GM21529 (cell line): ENCODE measurements around the gene OR4F15.

ENCODE experiments used
- ATAC-seq: cut with Tn5 transposase; IDR thresholded peaks from one replicate; pipeline ENCODE4 v1.9.1; 2021; ENCODE audit not compliant: unreplicated experiment

OR4F15 gene

DNA sequence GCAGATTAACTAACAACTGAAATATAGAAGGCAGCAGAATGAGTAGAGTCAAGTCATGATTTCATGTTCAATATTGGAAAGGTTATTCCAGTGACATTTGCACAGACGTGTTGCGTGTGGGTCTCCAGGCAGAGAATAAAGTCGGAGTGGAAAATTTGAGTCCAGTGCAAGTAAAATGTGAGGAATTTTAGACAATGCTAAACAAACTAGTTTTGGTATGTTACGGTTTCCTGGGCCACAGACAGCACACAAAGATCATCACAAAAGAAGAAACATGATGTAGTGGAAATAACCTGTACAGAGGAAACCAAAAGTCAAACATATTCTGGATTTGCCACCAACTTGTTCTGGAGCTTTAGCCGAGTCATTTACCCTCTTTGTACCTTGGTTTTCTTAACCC lies 8.3 kb upstream of the OR4F15 start:
- no peak for ATAC-seq

DNA sequence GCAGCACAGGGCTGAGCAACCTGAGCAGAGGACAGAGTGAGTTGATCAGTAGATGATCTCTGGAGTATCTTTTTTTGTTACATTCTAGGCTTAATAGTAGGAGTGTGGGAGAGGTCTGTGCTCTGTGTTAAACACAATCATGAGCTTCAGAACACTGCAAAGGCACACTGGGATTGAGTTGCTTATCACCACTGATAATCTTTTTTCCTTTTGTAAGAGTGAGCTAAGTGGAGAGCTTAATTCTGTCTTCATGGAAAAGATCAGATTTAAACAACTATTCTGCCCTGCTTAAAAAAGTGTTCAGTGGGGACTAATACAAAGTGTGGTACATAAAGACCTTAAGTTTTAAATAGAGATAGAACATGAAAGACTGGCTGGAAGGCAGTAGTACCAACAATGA lies 7.6 kb upstream of the OR4F15 start:
- ATAC-seq: no peak

DNA sequence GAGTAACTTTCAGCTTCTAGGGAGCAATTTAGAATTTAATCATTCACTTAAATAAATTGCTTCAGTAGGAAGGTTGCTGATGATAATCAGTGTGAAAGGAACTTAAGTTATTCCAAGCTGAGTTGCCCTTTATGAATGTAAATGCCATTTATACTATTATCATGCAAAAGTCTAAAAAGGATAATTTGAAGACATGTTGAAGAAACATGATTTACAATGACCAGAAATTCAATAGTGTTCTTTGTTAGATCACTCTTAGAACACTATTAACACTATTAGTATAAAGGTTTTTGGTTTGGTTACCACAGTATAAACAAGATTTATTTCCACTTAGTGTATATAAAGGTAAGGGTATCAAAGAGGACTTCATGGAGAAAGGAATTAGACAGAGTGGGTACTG lies 7.1 kb upstream of the OR4F15 start:
- no peak for ATAC-seq

DNA sequence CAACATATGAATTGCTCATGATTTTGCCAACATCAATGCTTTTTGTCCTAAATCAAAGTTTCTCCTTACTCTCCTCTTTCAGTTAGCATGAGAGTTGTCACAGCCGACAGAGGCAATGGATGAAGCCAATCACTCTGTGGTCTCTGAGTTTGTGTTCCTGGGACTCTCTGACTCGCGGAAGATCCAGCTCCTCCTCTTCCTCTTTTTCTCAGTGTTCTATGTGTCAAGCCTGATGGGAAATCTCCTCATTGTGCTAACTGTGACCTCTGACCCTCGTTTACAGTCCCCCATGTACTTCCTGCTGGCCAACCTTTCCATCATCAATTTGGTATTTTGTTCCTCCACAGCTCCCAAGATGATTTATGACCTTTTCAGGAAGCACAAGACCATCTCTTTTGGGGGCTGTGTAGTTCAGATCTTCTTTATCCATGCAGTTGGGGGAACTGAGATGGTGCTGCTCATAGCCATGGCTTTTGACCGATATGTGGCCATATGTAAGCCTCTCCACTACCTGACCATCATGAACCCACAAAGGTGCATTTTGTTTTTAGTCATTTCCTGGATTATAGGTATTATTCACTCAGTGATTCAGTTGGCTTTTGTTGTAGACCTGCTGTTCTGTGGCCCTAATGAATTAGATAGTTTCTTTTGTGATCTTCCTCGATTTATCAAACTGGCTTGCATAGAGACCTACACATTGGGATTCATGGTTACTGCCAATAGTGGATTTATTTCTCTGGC lies 6.2 kb upstream of the OR4F15 start:
- no peak for ATAC-seq

DNA sequence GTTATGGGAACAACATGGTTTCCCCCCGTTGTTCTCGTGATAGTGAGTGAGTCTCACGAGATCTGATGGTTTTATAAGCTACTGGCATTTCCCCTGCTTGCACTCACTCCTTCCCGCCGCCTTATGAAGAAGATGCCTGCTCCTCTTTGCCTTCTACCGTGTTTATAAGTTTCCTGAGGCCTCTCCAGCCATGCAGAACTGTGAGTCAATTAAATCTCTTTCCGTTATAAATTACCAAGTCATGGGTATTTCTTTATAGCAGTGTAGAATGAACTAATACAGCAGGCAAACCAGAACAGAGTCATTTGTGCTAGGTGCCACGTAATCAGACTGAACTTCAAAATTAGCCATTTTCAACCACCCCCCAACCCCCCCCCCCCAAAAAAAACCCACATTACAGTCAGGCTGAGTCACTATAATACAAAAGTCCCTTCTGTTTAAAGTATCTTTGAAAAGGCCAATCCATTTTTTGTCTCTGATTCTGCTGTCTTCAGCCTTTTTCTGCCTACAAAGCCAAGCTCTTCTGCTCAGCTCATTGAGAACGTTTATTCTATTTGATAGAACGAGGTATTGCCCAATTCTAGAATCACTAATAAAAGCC lies 4.6 kb upstream of the OR4F15 start:
- ATAC-seq: no peak

DNA sequence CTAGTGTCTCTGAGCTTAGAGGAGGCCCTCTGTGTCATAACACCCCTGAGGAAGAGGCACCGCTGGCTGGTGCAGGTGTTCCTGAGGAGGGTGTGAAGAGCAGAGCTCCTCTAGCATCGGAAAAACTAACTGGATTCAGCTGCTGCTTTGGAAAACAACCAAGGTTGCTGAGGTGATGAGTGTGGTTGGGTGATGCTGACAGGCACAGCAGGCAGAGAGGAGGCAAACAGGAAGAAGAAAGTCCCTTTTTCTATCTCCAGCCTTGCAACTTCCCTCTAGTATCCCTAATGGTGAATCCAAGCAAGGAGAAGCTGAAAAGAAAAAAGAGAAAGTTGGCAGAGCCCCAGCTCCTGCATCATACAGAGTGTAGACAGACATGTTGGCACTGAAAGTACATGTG lies 3.8 kb upstream of the OR4F15 start:
- no peak for ATAC-seq

DNA sequence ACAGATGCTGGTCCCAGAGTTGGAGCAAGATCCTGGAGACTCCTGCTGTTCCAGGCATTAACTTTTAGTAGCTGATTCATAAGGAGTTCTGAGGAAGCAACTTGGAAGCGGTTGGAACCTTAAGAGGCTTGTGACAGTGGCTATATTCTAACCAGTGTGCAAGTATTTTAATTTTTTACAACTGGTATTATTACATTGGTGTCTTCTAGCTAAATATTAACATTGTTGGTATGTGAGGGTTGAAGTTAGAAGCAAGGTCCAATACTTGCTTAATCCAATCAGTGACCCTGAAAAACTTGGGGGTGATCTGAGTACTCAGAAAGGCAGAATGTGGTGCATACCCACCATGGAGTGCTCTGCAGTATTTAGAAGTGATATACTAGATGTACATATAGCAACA lies 1.5 kb upstream of the OR4F15 start:
- ATAC-seq: no peak

DNA sequence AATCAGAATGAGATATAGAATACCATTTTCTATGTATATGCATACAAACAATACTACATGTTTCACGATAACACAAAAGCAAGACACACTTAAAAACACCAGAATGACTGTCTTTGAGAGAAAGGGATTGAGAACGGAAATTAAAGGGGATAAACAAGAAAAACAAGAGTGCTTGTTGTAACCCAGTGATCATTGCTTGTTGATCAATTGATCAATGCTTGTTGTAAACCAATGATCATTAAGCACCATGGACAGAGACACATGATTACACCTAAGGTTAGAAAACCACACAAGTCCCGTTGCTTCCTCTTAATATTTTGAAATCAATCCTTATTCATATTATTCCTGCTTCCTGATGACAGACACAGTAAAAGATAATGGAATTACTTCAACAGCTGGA lies 1.1 kb upstream of the OR4F15 start:
- no peak for ATAC-seq

DNA sequence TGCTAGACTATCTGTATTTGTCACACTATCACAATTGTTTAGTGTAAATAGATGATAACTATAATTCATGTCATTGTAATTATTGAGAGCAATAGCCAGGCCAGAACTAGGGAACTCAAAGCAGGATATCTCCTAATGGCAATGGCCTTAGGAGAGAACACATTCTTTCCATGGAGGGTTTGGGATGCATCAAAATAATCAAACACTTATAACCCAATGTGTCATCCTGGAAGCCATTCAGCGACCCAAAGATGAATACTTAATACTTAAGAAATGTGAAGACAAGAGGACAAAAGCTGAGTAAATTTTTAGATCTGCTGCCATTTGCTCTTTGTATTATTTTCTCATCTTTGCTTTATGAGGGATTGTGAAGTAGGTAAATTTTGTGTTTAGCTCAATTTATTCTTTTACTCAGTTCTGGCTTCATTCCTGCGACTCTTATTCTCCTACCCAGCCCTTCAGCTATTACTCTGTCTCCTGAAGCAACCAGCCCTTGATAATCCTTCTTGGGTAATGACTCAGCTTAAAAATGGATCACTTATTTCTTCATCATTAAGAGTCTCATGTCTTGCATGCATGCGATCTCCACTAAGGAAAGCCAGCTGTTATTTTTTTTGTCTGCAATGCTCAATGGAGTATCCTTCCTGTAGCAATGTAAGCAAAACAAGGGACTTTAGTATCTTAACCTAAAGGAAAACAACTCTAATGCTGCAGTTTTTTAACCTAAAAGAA lies 2.0 kb downstream of the OR4F15 start:
- no peak for ATAC-seq

DNA sequence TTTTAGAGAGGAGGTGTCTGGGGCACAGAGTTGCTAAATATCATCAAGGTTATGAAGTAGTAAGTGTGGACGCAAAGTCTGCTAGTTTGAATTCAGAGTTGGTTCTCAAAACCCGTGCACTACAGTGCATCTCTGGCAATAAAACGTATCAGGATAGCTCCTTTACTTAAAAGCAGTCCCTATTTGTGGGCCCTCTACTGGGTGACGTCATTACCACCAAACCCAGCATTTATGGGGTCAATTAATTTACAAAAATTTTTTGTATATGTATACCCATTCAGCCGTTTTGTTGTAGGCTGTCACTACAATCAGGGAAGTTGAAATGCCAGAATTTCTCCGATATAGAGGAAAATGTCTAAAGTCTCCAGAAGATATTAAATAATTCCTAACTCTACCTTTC lies 8.8 kb downstream of the OR4F15 start:
- no peak for ATAC-seq

DNA sequence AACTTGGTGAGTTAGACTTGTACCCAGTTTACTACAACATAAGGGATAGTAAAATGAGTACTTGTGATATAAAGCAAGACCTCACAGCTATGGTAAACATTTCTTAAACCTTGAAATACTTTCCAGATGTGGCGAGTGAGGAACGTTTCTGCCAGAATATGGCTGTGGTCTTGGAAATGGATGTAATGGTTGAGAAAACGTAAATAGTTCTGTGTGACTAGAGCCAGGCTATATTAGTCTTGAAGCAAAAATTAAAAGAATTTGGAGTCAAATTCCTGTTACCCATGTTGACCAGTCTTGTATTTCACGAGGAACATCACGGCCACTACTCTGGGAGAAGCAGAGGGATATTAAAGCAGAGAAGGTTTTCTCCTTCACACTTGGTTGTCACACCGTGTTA lies 15.3 kb downstream of the OR4F15 start:
- ATAC-seq: no peak

DNA sequence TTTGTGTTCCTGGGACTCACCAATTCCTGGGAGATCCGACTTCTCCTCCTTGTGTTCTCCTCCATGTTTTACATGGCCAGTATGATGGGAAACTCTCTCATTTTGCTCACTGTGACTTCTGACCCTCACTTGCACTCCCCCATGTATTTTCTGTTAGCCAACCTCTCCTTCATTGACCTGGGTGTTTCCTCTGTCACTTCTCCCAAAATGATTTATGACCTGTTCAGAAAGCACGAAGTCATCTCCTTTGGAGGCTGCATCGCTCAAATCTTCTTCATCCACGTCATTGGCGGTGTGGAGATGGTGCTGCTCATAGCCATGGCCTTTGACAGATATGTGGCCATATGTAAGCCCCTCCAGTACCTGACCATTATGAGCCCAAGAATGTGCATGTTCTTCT lies 16.8 kb downstream of the OR4F15 start:
- ATAC-seq: no peak

DNA sequence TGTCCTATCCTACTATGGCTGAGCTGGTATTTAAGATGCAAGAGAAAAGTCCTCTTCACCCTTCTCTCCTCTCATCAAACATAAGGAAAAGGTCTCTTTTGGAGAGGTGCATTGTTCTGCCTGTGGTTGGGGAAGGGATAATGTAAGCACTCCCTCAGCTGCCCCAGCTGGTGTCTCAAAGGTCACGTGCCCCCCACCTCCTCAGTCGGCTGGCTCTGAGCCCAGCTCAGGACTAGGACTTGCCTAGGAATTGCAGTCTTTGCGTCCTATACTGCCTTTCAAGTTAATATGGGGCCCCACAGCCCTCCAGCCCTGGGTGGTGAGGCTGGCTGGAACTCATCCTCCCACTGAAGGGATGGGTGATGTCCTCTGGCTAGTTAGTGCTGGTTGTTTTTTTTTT lies 29.7 kb downstream of the OR4F15 start:
- no peak for ATAC-seq

DNA sequence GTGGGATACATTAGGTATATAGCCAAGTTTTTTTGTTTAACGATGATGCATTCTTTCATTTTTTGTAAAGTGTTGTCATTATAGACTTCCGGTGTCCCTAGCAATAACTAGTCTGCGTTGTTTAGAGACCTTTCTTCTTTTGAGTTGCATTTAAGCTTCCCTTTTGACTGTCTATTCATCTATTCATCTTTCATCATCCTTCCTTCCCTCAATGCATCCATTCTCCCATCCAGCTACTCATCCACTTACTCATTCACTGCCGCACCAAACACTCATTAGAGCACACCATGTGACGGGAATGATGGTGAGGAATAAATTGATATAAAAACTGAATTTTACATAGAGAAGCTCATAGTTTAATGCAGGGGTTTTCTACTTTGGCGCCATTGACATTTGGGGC lies 32.9 kb downstream of the OR4F15 start:
- no peak for ATAC-seq

DNA sequence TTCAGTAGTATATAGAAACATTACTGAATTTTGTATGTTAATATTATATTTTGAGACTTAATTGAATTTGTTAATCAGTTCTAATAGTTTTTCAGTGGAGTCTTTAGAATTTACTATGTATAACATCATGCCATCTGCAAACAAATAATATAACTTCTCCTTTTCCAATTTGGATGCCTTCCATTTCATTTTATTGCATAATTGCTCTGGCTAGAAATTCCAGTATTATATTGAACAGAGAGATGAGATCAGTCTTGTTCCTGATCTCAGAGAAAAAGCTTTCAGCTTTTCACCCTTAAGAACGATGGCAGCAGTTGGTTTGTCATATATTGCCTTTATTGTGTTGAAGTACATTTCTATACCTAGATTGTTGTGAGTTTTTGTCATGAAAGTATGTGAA lies 40.4 kb downstream of the OR4F15 start:
- no peak for ATAC-seq
